ENCODE measurements around the gene GPR6. TPM values are rescaled to one million over a fixed set of nuclear protein-coding genes. Genes with fewer than 3 reads are reported as not detected.

Gene GPR6
- total RNA-seq, 1 donor from 2014 or later, result 7.3 TPM

GRCh38 chr6:109998159-109998785 is 20.2 kb downstream of the GPR6 start:
- no peak for DNase-seq (ENCODE audit: low spot score in 2 of 2)
- FAIRE-seq, result no peak

- no peak for DNase-seq (ENCODE audit: low spot score in 2 of 2)
- no peak for FAIRE-seq
Measured at GRCh38 chr6:109999740-110000139, 21.6 kb downstream of the GPR6 start.

GRCh38 chr6:110002676-110003075 is 24.6 kb downstream of the GPR6 start:
- no peak for DNase-seq (ENCODE audit: low spot score in 2 of 2)
- no peak for FAIRE-seq

GRCh38 chr6:110013386-110013785 is 35.3 kb downstream of the GPR6 start:
- no peak for DNase-seq (ENCODE audit: low spot score in 2 of 2)
- FAIRE-seq, result no peak

- FAIRE-seq, result no peak
- no peak for DNase-seq (ENCODE audit: low spot score in 2 of 2)
Measured at GRCh38 chr6:110015206-110015605, 37.1 kb downstream of the GPR6 start.

GRCh38 chr6:110017306-110017705 is 39.2 kb downstream of the GPR6 start:
- no peak for DNase-seq (ENCODE audit: low spot score in 2 of 2)
- FAIRE-seq, result no peak

- DNase-seq (ENCODE audit: low spot score in 2 of 2) (no peak), FAIRE-seq (no peak)
Measured at GRCh38 chr6:110017946-110018345, 39.8 kb downstream of the GPR6 start.

- no peak for FAIRE-seq
- no peak for DNase-seq (ENCODE audit: low spot score in 2 of 2)
Measured at GRCh38 chr6:110018486-110018885, 40.4 kb downstream of the GPR6 start.

GRCh38 chr6:110020888-110021287 is 42.8 kb downstream of the GPR6 start:
- FAIRE-seq, result no peak
- DNase-seq (ENCODE audit: low spot score in 2 of 2), result no peak

- FAIRE-seq (no peak), DNase-seq (ENCODE audit: low spot score in 2 of 2) (no peak)
Measured at GRCh38 chr6:110029144-110029543, 51.0 kb downstream of the GPR6 start.

Other genes with a start within 250 kb of the GPR6 start
- 63.2 TPM for gene WASF1, start 201.4 kb downstream of the GPR6 start, total RNA-seq
- gene CDC40, start 202.1 kb downstream of the GPR6 start, total RNA-seq, result 21.2 TPM

Measured in frontal cortex (tissue), 4 donors.